Right lobe of liver (tissue), 4 donors: Measurements from ENCODE around the gene CACNA1D.
"Not testable (repeated sequence)": the region's sequence is repeated elsewhere in the genome, so short reads cannot be mapped to it uniquely, and the experiment has no call there.

ENCODE experiments used
- POLR2A ChIP-seq: fragments of 450-650 bp; IDR thresholded peaks from one replicate; pipeline ENCODE4 v1.6.1; 2017; ENCODE audit warnings: antibody characterized with exemption, mild to moderate bottlenecking
- TF ChIP-seq, protein P1 (sequence below), 4 donors: fragments of 200-600 bp in 3 of 4; fragments of 450-650 bp in 1 of 4; IDR thresholded peaks; one replicate each; pipeline versions ENCODE4 v1.5.1 to v1.8.0; 2016 to 2022; ENCODE audit warnings: antibody characterized with exemption in 4 of 4, mild to moderate bottlenecking in 2 of 4
- donor health status: DM: no; HTN: no; CAD: no.
- donor health status: DM: no; HTN: no; CAD: no.
- donor health status: DM: no; HTN: yes; CAD: no.

GRCh38 chr3:53469758-53470157 is 24.7 kb upstream of the CACNA1D start:
- not testable (repeated sequence) for TF ChIP-seq POLR2A
- TF ChIP-seq, protein P1, sequence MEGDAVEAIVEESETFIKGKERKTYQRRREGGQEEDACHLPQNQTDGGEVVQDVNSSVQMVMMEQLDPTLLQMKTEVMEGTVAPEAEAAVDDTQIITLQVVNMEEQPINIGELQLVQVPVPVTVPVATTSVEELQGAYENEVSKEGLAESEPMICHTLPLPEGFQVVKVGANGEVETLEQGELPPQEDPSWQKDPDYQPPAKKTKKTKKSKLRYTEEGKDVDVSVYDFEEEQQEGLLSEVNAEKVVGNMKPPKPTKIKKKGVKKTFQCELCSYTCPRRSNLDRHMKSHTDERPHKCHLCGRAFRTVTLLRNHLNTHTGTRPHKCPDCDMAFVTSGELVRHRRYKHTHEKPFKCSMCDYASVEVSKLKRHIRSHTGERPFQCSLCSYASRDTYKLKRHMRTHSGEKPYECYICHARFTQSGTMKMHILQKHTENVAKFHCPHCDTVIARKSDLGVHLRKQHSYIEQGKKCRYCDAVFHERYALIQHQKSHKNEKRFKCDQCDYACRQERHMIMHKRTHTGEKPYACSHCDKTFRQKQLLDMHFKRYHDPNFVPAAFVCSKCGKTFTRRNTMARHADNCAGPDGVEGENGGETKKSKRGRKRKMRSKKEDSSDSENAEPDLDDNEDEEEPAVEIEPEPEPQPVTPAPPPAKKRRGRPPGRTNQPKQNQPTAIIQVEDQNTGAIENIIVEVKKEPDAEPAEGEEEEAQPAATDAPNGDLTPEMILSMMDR (IDR thresholded peaks at IDR 0.05), result not testable (repeated sequence)
